SK-N-SH (cell line): Measurements from ENCODE around the gene HS3ST1. TPM values are rescaled to one million over a fixed set of nuclear protein-coding genes. Genes with fewer than 3 reads are reported as not detected.

ENCODE experiments used
- CTCF ChIA-PET: fragments of 300-600, 350-600 bp; formaldehyde crosslinking; extraction: SDS; loops from one replicate; lab custom pipeline; 2021; lab: Yijun Ruan, JAX
- POLR2A ChIA-PET: fragments of 350-600 bp; sonication (Branson Sonifier 250); formaldehyde crosslinking; extraction: SDS; loops from one replicate; lab custom pipeline; 2020; ENCODE audit warnings: antibody characterized with exemption, inconsistent platforms; lab: Yijun Ruan, JAX
- DNase-seq: peaks from one replicate; pipeline ENCODE4 v3.0.0; 2012
- H2AFZ ChIP-seq: fragments of 200-600 bp; sonication (generic); 2 replicates; pipeline ENCODE4 v1.8.1; 2016; ENCODE audit warnings: antibody characterized with exemption, mild to moderate bottlenecking, low read depth
- H3F3A ChIP-seq: fragments of 200-600 bp; sonication (generic); replicated peaks from 2 replicates; pipeline ENCODE3; 2016; ENCODE audit warnings: antibody characterized with exemption, mild to moderate bottlenecking; ENCODE audit not compliant: insufficient read depth
- H3K27ac ChIP-seq, 2 experiments: fragments of 200-500 bp in 1 of 2; fragments of 200-600 bp in 1 of 2; sonication (Bioruptor generic) in 1 of 2; sonication (generic), shearing (Covaris generic) in 1 of 2; 2 replicates each; pipeline versions ENCODE4 v1.5.1 to v1.6.1; 2014 to 2016; ENCODE audit warnings: low read depth in 2 of 2, inconsistent platforms in 1 of 2, low read length in 1 of 2, mild to moderate bottlenecking in 1 of 2, mixed read lengths in 1 of 2
- H3K27me3 ChIP-seq: fragments of 200-600 bp; sonication (generic), shearing (Covaris generic); 2 replicates; pipeline ENCODE4 v1.6.1; 2016; ENCODE audit warnings: mixed run types; ENCODE audit not compliant: insufficient read depth
- H3K36me3 ChIP-seq, 2 experiments: fragments of 200-500 bp in 1 of 2; fragments of 200-600 bp in 1 of 2; sonication (Bioruptor generic) in 1 of 2; sonication (generic) in 1 of 2; replicated peaks in 1 of 2; 2 replicates each; pipeline versions ENCODE3 to v1.5.1; 2014 to 2016; ENCODE audit warnings: low read length in 1 of 2, mild to moderate bottlenecking in 1 of 2; ENCODE audit not compliant: insufficient read depth in 2 of 2, control insufficient read depth in 1 of 2
- H3K4me1 ChIP-seq, 2 experiments: fragments of 200-500 bp in 1 of 2; fragments of 200-600 bp in 1 of 2; sonication (Bioruptor generic) in 1 of 2; sonication (generic), shearing (Covaris generic) in 1 of 2; 2 replicates each; pipeline versions ENCODE4 v1.5.1 to v1.6.1; 2014 to 2016; ENCODE audit warnings: low read depth in 1 of 2, low read length in 1 of 2, mixed run types in 1 of 2; ENCODE audit not compliant: insufficient read depth in 2 of 2, control insufficient read depth in 1 of 2
- H3K4me2 ChIP-seq: fragments of 200-600 bp; sonication (generic), shearing (Covaris generic); 2 replicates; pipeline ENCODE4 v1.6.1; 2017; ENCODE audit warnings: mixed run types
- H3K4me3 ChIP-seq, 2 experiments: fragments of 200-500 bp in 1 of 2; fragments of 200-600 bp in 1 of 2; sonication (Bioruptor generic) in 1 of 2; sonication (generic), shearing (Covaris generic) in 1 of 2; 2 replicates each; pipeline versions ENCODE4 v1.5.1 to v1.8.1; 2014 to 2016; ENCODE audit warnings: low read depth in 2 of 2, inconsistent platforms in 1 of 2, low read length in 1 of 2, mild to moderate bottlenecking in 1 of 2, mixed read lengths in 1 of 2, moderate library complexity in 1 of 2
- H3K79me2 ChIP-seq: fragments of 200-600 bp; sonication (generic); 2 replicates; pipeline ENCODE4 v1.8.1; 2017; ENCODE audit warnings: mild to moderate bottlenecking; ENCODE audit not compliant: insufficient read depth
- H3K9ac ChIP-seq: fragments of 200-600 bp; sonication (generic); 2 replicates; pipeline ENCODE4 v1.6.1; 2017; ENCODE audit warnings: mixed run types
- H3K9me2 ChIP-seq: fragments of 200-600 bp; sonication (generic); 2 replicates; pipeline ENCODE4 v1.6.1; 2017; ENCODE audit warnings: mixed run types
- H3K9me3 ChIP-seq: fragments of 200-600 bp; sonication (generic); 2 replicates; pipeline ENCODE4 v1.6.1; 2017; ENCODE audit warnings: mixed run types, mild to moderate bottlenecking, moderate library complexity
- H4K20me1 ChIP-seq: fragments of 200-600 bp; sonication (generic); 2 replicates; pipeline ENCODE4 v1.6.1; 2017; ENCODE audit warnings: mild to moderate bottlenecking, mixed run types; ENCODE audit not compliant: insufficient read depth
- CHD2 ChIP-seq: fragments of 150-350 bp; IDR thresholded peaks from 2 replicates; pipeline ENCODE4 v1.6.1; 2018; ENCODE audit warnings: low read length; ENCODE audit not compliant: partially characterized antibody
- FOSL2 ChIP-seq: IDR thresholded peaks from 2 replicates; pipeline ENCODE4 v1.4.0; 2012; ENCODE audit warnings: low read depth, mild to moderate bottlenecking, moderate library complexity, borderline replicate concordance
- FOXM1 ChIP-seq: IDR thresholded peaks from 2 replicates; pipeline ENCODE4 v1.4.0; 2012; ENCODE audit warnings: low read depth, mild to moderate bottlenecking
- GABPA ChIP-seq: IDR thresholded peaks from 2 replicates; pipeline ENCODE4 v1.4.0; 2012; ENCODE audit warnings: low read depth, mild to moderate bottlenecking
- IRF3 ChIP-seq: fragments of 150-350 bp; IDR thresholded peaks from 2 replicates; pipeline ENCODE4 v1.6.1; 2016; ENCODE audit warnings: mild to moderate bottlenecking, low read depth, low read length
- MAX ChIP-seq: IDR thresholded peaks from 2 replicates; pipeline ENCODE4 v1.4.0; 2012; ENCODE audit warnings: low read depth
- MXI1 ChIP-seq: IDR thresholded peaks from 2 replicates; pipeline ENCODE4 v1.6.1; 2012; ENCODE audit warnings: mild to moderate bottlenecking, low read depth, low read length, improper control_type of control experiment
- NFIC ChIP-seq: IDR thresholded peaks from 2 replicates; pipeline ENCODE4 v1.4.0; 2012; ENCODE audit warnings: borderline replicate concordance
- NRF1 ChIP-seq: IDR thresholded peaks from 2 replicates; pipeline ENCODE4 v1.6.1; 2012; ENCODE audit warnings: low read depth, mild to moderate bottlenecking, low read length
- RCOR1 ChIP-seq: fragments of 150-350 bp; IDR thresholded peaks from 2 replicates; pipeline ENCODE4 v1.6.1; 2017; ENCODE audit warnings: antibody characterized with exemption, low read length
- REST ChIP-seq: IDR thresholded peaks from 2 replicates; pipeline ENCODE4 v1.6.1; 2012; ENCODE audit warnings: mild to moderate bottlenecking, low read depth, low read length, moderate library complexity
- RXRA ChIP-seq: IDR thresholded peaks from 2 replicates; pipeline ENCODE4 v1.4.0; 2012; ENCODE audit warnings: low read depth, mild to moderate bottlenecking, borderline replicate concordance
- SIN3A ChIP-seq: IDR thresholded peaks from 2 replicates; pipeline ENCODE4 v1.6.1; 2012; ENCODE audit warnings: low read depth, mild to moderate bottlenecking, low read length, moderate library complexity, borderline replicate concordance
- TAF1 ChIP-seq: IDR thresholded peaks from 2 replicates; pipeline ENCODE4 v1.6.1; 2012; ENCODE audit warnings: low read depth, mild to moderate bottlenecking, low read length, moderate library complexity, borderline replicate concordance
- TCF12 ChIP-seq: IDR thresholded peaks from 2 replicates; pipeline ENCODE4 v1.4.0; 2012
- TEAD4 ChIP-seq: IDR thresholded peaks from 2 replicates; pipeline ENCODE4 v1.4.0; 2012; ENCODE audit warnings: mild to moderate bottlenecking, borderline replicate concordance; ENCODE audit not compliant: insufficient read depth
- USF1 ChIP-seq: IDR thresholded peaks from 2 replicates; pipeline ENCODE4 v1.4.0; 2012; ENCODE audit warnings: low read depth, borderline replicate concordance
- USF2 ChIP-seq: fragments of 150-350 bp; IDR thresholded peaks from 2 replicates; pipeline ENCODE4 v1.6.1; 2017; ENCODE audit warnings: antibody characterized with exemption, low read length, low read depth, borderline replicate concordance
- YY1 ChIP-seq: IDR thresholded peaks from 2 replicates; pipeline ENCODE4 v1.4.0; 2012; ENCODE audit warnings: low read depth, mild to moderate bottlenecking
- WGBS: methylation state at CpG from one replicate; pipeline ENCODE4 v1.1.6; 2017; ENCODE audit warnings: low lambda C conversion rate; 5-methylcytosine and 5-hydroxymethylcytosine counted together
- polyA plus RNA-seq, 3 experiments: library from polyadenylated mRNA; depleted of rRNA; stranded (reverse); fragments of >200 nt; gene quantifications; 2 replicates each; pipeline ENCODE4 v1.2.3, GENCODE V29; 2012

Gene HS3ST1
- polyA plus RNA-seq, 1 of the 3 experiments (the other 2 are of a cell fraction), result not detected

GRCh38 chr4:11376571-11376970 lies 52.1 kb downstream of the HS3ST1 start (continued):
- TF ChIP-seq RXRA (no peak), IRF3 (no peak)

- no peaks in the 10 kb centered on the region for H3K36me3 ChIP-seq
- H3K4me3 ChIP-seq, result no peak overlapping the region
- no peaks in the 10 kb centered on the region for H3K27me3 ChIP-seq
- no peak for DNase-seq
- no peaks in the 10 kb centered on the region for H3K9me3 ChIP-seq
- no peaks in the 10 kb centered on the region for H3K9me2 ChIP-seq
- CTCF ChIA-PET, result no interaction called here
- H3F3A ChIP-seq, result no peaks in the 10 kb centered on the region
- no peaks in the 10 kb centered on the region for H4K20me1 ChIP-seq
- TF ChIP-seq SIN3A (no peak), USF2 (no peak), FOXM1 (no peak), RCOR1 (no peak), NRF1 (no peak), MXI1 (no peak), USF1 (no peak), NFIC (no peak), FOSL2 (no peak), YY1 (no peak), TEAD4 (no peak), CHD2 (no peak), REST (no peak), GABPA (no peak), MAX (no peak), RXRA (no peak), TCF12 (no peak), TAF1 (no peak)
- POLR2A ChIA-PET, result no interaction called here
- no peaks in the 10 kb centered on the region for H3K4me1 ChIP-seq
- H3K9ac ChIP-seq, result no peak overlapping the region
- H3K27ac ChIP-seq, result no peak overlapping the region
- no peak overlapping the region for H2AFZ ChIP-seq
- no peaks in the 10 kb centered on the region for H3K79me2 ChIP-seq
- WGBS, result 33% methylated on average over 7 of the region's 7 CpGs
- H3K4me2 ChIP-seq, result no peak overlapping the region
Observed at GRCh38 chr4:11376146-11376545, 52.5 kb downstream of the HS3ST1 start.
